Activated CD4-positive, alpha-beta T cell treated with anti-CD3 and anti-CD28 coated beads, Interleukin-2, Interleukin-4, amounts not matched to agents 100 ng/mL and 50 ng/mL, durations not matched to agents 16 hours and 8 hours (primary cell): Measurements from ENCODE around the gene KIF5C.

Experiments
- DNase-seq: peaks from one replicate; pipeline ENCODE4 v3.0.0-alpha.2; 2020; ENCODE audit warnings: low spot score

The KIF5C gene

GRCh38 chr2:148992448-148992847 lies 117.4 kb downstream of the KIF5C start:
- no peak for DNase-seq

GRCh38 chr2:148993351-148993750 lies 118.3 kb downstream of the KIF5C start:
- DNase-seq, result no peak

DNA sequence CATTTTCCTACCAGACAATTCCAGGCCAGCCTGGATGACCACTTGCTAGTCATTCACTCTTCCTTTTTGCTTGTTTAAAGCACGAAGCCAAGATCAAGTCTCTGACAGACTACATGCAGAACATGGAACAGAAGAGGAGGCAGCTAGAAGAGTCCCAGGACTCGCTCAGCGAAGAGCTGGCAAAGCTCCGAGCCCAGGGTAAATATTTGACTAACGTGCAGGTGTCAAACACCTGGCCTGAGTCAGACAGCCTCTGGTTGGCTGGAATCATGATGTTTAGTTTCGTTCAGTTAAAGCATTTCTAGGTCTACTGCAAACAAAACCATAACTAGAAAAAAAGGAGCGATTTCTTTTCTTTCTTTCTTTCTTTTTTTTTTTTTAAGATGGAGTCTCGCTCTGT lies 119.3 kb downstream of the KIF5C start:
- DNase-seq, result no peak

GRCh38 chr2:148996805-148997204 lies 121.8 kb downstream of the KIF5C start:
- no peak for DNase-seq

DNA sequence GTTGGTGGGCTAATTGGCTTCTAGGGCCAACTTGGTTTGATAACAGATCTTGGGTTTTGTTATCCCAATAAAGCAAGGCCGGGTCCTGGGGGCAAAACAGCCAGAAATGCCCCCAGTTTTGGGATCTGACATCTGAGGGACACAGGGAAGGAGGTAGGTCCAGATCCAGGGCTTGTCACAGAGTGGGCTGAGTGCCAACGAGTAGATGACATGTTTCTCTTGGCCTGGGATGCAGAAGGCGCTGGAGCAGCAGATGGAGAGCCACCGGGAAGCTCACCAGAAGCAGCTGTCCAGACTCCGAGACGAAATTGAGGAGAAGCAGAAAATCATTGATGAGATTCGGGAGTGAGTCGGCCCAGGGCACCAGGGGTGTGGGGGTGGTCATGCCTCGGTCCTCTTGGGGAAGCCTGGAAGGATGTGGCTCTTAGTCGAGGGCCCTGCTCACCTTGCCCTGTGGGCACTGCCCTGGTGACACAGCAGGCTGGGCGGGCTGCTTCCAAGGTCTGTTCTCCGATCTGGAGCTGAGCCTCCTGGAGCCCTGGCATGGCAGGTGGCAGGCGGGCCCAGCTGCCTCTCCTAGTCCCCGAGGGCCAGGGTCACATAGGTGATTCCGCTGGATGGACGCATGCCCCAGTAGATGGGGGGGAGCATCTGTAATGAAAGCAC lies 123.3 kb downstream of the KIF5C start:
- no peak for DNase-seq

- DNase-seq, result no peak
These were observed 123.8 kb downstream of the KIF5C start for GRCh38 chr2:148998831-148999200.

- no peak for DNase-seq
These were observed 124.5 kb downstream of the KIF5C start for GRCh38 chr2:148999451-148999921.

DNA sequence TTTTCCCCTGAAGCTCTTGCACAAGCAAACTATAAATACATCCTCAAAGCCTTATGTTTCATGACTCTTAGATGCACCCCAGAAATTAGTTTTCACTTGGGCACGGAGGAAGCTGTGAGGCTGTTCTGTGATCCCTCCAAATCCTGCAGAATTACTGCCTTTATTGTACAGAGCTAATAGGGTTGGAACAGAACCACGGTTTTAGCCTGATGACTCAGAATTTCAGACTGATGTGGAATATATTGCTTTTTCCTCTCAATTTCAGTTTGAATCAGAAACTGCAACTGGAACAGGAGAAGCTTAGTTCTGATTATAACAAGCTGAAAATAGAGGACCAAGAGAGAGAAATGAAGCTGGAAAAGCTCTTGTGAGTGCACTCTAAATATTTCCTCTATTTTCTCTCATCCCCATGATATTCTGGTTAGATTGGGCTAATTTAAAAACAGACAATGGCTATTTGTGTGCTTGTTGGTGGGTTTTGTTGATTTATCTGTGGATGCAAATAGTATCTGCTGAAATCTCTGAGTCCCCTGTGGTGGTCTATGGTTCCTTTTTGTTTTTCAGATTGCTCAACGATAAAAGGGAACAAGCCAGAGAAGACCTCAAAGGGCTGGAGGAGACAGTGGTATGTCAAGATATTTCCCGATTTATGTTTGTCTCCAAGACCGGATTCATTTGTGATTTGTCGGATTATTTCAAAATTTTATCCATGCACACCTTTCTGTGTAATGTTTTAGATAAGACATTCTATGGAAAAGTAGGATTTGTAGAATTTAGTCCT lies 125.3 kb downstream of the KIF5C start:
- DNase-seq, result peak; percentile 21

GRCh38 chr2:149001496-149001895 lies 126.5 kb downstream of the KIF5C start:
- no peak for DNase-seq

DNA sequence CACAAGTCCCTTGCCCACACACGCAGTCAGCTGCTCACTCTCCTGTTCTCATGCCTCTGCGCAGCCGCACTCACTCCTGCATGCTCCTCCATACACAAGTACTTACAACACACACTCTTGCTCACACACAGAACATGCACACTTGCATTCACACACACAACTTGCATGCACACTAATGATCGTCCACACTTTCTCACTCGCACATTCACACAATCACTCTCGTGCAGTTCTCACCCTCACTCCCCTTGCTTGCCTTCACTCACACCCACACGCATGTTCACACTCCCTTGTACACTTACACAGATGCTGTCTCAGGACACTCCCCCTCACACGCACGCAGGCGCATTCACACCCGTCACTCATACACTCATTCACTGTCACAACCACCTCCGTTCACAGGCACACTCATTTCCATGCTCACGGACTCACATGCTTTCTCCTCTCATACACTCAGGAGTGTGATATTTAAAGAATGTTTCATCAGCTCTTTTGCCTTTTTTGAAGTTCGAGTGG lies 127.4 kb downstream of the KIF5C start:
- DNase-seq, result no peak

DNA sequence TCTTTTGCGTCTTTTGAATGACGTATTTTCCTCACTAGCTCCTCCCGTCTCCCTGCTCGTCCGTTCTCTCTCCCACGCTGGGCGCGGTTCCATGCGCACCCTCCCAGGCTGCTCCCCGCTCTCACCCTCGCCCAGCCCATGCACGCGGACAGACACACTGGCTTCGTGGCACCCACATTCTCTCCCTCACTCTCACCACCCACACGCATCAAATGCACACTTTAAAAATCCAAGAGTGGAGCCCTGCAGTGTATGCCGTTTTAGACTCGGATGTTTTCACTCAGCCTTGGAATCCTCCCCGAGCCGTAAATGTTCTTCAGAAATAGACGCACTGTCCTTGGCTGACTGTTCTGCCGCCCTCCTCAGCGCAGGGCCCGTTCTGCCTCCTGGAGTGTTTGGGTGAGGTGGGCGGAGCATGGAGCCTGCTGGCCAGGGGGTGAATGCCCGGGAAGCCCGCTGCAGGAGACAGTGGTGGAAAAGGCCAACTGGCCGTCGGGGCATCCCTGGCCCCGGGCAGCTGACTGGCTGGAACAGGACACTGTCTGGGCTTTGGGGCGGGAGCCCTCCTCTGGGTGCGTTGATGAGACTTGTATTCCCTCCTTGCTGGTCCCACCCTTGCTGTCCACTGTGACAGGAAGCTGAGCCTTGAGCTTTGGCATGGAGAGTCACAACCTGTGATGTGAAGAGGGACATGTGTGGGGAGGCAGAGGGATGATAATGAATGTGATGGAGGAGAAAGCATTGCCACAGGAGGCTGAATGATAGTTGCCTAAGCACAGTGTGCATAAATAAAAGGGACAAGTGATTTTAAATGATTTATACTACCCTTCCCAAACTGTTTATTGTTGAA lies 128.1 kb downstream of the KIF5C start:
- no peak for DNase-seq

- no peak for DNase-seq
These were observed 129.8 kb downstream of the KIF5C start for GRCh38 chr2:149004836-149005235.

DNA sequence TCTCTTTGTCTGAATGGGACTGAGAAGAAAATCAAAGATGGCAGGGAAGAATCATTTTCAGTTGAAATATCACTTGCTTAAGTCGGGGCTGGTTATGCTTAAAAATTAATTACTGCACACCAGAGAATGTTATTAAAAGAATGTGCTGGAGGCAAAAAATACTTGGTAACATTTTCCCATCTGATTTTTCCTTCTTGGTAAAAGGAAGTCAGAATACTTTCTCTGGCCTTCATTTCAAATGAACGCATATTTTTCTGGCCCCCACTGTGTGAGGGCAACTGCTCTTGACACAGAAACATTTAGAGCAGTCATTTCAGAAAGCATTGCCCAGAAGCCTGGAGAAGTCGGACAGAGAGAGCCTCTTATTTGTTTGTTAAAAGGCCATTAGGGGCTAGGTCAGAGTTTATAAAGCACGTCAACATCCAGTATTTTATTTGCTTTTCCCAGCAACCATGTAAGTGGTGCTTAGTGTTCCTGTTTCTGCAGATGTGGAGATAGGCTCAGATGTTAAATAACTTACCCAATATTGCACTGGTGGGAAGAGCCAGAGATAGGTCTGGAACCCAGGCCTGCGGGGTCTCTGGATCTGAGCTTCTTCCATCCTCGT lies 130.5 kb downstream of the KIF5C start:
- DNase-seq, result no peak

- DNase-seq, result no peak
These were observed 132.0 kb downstream of the KIF5C start for GRCh38 chr2:149006883-149007543.

DNA sequence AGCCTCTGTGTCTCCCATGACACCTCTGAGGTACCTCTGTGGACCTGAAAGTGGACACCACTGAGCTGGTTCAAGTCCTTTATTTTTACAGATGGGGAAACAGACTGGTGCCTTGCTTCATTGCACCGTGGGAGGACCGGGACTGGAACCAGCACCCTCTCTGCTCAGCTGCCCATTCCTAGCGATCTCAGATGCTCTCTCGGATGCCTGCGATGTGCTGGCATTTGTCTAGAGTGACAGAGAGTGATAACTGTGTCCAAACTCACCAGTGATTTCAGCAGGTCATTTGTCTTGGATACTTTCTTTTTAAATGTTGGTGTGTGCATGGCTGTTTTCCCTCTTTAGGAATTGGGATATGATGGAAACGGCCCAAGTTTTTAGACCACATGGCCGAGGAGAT lies 133.4 kb downstream of the KIF5C start:
- DNase-seq, result no peak

- DNase-seq, result no peak
These were observed 134.8 kb downstream of the KIF5C start for GRCh38 chr2:149009576-149010461.

- no peak for DNase-seq
These were observed 137.5 kb downstream of the KIF5C start for GRCh38 chr2:149012545-149012944.

DNA sequence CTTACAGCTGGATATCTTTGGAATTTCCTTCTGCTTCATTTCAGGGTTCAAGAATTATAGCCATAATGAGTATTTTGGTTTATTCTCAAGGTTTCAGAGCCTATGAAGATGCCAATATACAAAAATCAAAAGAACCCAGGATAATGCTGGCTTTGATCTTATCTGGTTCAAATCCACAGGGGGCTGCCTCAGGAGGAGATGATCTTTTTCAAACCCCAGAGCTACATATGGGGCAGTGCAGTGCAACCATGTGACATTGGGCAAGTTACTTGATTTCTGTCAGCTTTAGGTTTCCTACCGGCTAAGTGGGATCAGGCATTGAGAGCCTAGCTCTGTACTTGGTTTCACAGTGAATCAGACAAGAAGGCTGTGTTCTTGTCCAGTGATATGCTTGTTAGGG lies 140.5 kb downstream of the KIF5C start:
- DNase-seq, result no peak

GRCh38 chr2:149015926-149016563 lies 141.0 kb downstream of the KIF5C start:
- no peak for DNase-seq
